Ovary (tissue), 10 donors: ENCODE measurements around the gene FOXL3. TPM values are rescaled to one million over a fixed set of nuclear protein-coding genes. Genes with fewer than 3 reads are reported as not detected.
A peak's percentile ranks its signal among the peaks of the same experiment; 100 is the strongest.
"Not testable (repeated sequence)": the region's sequence is repeated elsewhere in the genome, so short reads cannot be mapped to it uniquely, and the experiment has no call there.

Experiments used
- DNase-seq, 5 donors: peaks; one replicate each; pipeline ENCODE4 v3.0.0-alpha.2; 2019 to 2020
- H3K27ac ChIP-seq, 2 donors: fragments of 200-600 bp; one replicate each; pipeline versions ENCODE4 v1.5.1 to v1.8.0; 2019 to 2022
- H3K27me3 ChIP-seq: fragments of 200-600 bp; one replicate; pipeline ENCODE4 v1.8.0; 2022
- H3K36me3 ChIP-seq: fragments of 200-600 bp; sonication (generic); one replicate; pipeline ENCODE4 v1.5.1; 2019
- H3K4me1 ChIP-seq: one replicate; pipeline ENCODE4 v1.8.1; 2013; ENCODE audit warnings: mild to moderate bottlenecking, moderate library complexity; ENCODE audit not compliant: insufficient read depth
- H3K4me3 ChIP-seq: fragments of 200-600 bp; sonication (generic); one replicate; pipeline ENCODE4 v1.5.1; 2017
- H3K9me3 ChIP-seq, 2 donors: fragments of 200-600 bp in 1 of 2; sonication (generic) in 1 of 2; one replicate each; pipeline versions ENCODE4 v1.5.1 to v1.8.1; 2013 to 2019; ENCODE audit warnings: mild to moderate bottlenecking in 1 of 2, moderate library complexity in 1 of 2
- CTCF ChIP-seq, 3 donors: fragments of 450-650 bp in 2 of 3; fragments of 200-600 bp in 1 of 3; IDR thresholded peaks; one replicate each; pipeline versions ENCODE4 v1.5.1 to v1.8.0; 2016 to 2022; ENCODE audit warnings: antibody characterized with exemption in 3 of 3, mild to moderate bottlenecking in 1 of 3
- EP300 ChIP-seq: sonication (generic); formaldehyde crosslinking; IDR thresholded peaks from one replicate; pipeline ENCODE4 v1.6.1; 2017; ENCODE audit warnings: antibody characterized with exemption
- POLR2A ChIP-seq: fragments of 450-650 bp; IDR thresholded peaks from one replicate; pipeline ENCODE4 v1.6.1; 2017; ENCODE audit warnings: antibody characterized with exemption, mild to moderate bottlenecking, moderate library complexity
- WGBS, 3 donors: extraction: QIAGEN DNeasy Blood & Tissue Kit in 1 of 3; methylation state at CpG; one replicate each; pipeline versions ENCODE4 v1.1.5 to v1.1.7; 2013 to 2017; 5-methylcytosine and 5-hydroxymethylcytosine counted together
- intact Hi-C, 4 donors: fragments of 100-400 bp; cut with DNase I; formaldehyde crosslinking; loops; one replicate each; pipeline versions ENCODE4 v1.11.0 to v1.15.1; 2022 to 2023
- long read RNA-seq, 3 donors: library from polyadenylated mRNA in 2 of 3; unstranded in 2 of 3; transcript quantifications; one replicate each; pipeline ENCODE4 v2.0.0 and lab custom pipeline, GENCODE V29; 2021 to 2026
- polyA plus RNA-seq, 2 donors: library from polyadenylated mRNA; stranded (reverse); fragments of 200-250 nt in 1 of 2; fragments of 350-450 nt in 1 of 2; fragmentation: Illumina TruSeq in 1 of 2; extraction: RNeasy Lipid Tissue Mini Kit (QIAGEN cat#74804) in 1 of 2; gene quantifications; one replicate each; pipeline ENCODE4 v1.2.3, GENCODE V29; 2013 to 2014
- total RNA-seq, 7 donors: library from RNA; depleted of rRNA in 2 of 7; stranded (reverse); fragments of >200 nt in 2 of 7; fragmentation: NEBNext Ultra II Directional in 3 of 7; extraction: Animal tissue kit (Norgen Biotek cat#: 25700) in 3 of 7; gene quantifications; one replicate each; pipeline versions ENCODE4 v1.1.0 to v1.2.4, GENCODE V29; 2016 to 2023
- donor health status: DM: no; HTN: no; CAD: no; lungs with moderate emphysema.
- donor health status: DM: no; HTN: no; CAD: no.
- donor health status: Bipolar disorder and iron deficiency.
- donor health status: DM: yes; HTN: yes; CAD: no.
- donor health status: DM: no; HTN: no; CAD: no.
- donor health status: DM: yes; HTN: yes; CAD: no.

FOXL3 gene
- not detected for total RNA-seq
- polyA plus RNA-seq = not detected
- long read RNA-seq, donor 1 = 0 reads
- long read RNA-seq, donor 2 = 0 reads
- long read RNA-seq, donor 3 = 0 reads

GRCh38 chr7:289756-290553, at the start of gene FOXL3:
Gene FOXL3, plus strand, starts transcription at chr7:290170. Its CDS starts 0 bp downstream, at chr7:290170.
- no peaks in the 10 kb centered on the region for H3K36me3 ChIP-seq
- 2% methylated on average over 56 to 77 of the region's 79 CpGs for whole genome bisulfite sequencing, 3 donors
- DNase-seq = peak in 2 of 5 donors; percentile 8 to 9
- H3K4me1 ChIP-seq = no peaks in the 10 kb centered on the region
- H3K27ac ChIP-seq = no peak within 1 kb of the TSS
- intact Hi-C loops = no loop called here
- TF ChIP-seq EP300 (no peak), POLR2A (no peak), CTCF (IDR thresholded peaks at IDR 0.05) (no peak)
- no peak within 1 kb of the TSS for H3K4me3 ChIP-seq
- H3K9me3 ChIP-seq = no peaks in the 10 kb centered on the region
- peaks cover 6% of the 10 kb centered on the region for H3K27me3 ChIP-seq

- intact Hi-C loops = loop anchor here in 1 of 4 donors (5.0 kb wide), 1 partner anchor 486 kb away; the partner anchor contains the start of genes DNAAF5 and PRKAR1B
- Histone ChIP-seq H3K36me3 (no peaks in the 10 kb centered on the region), H3K4me3 (no peak overlapping the region), H3K9me3 (no peaks in the 10 kb centered on the region), H3K4me1 (peaks cover 17% of the 10 kb centered on the region), H3K27ac (no peak overlapping the region), H3K27me3 (no peaks in the 10 kb centered on the region)
- DNase-seq = no peak
- 64 to 77% (median 74%) methylated on average over 16 of the region's 16 CpGs for WGBS, 3 donors
- no peak for TF ChIP-seq CTCF (IDR thresholded peaks at IDR 0.05)
- no peak for TF ChIP-seq EP300
- TF ChIP-seq POLR2A = no peak
These were observed 49.0 kb upstream of the FOXL3 start for GRCh38 chr7:240887-241421.

- no peak for TF ChIP-seq POLR2A
- TF ChIP-seq CTCF (IDR thresholded peaks at IDR 0.05) = no peak
- TF ChIP-seq EP300 = no peak
- Histone ChIP-seq H3K27ac (no peak overlapping the region), H3K9me3 (no peaks in the 10 kb centered on the region), H3K36me3 (no peaks in the 10 kb centered on the region), H3K27me3 (no peaks in the 10 kb centered on the region), H3K4me3 (no peak overlapping the region), H3K4me1 (peaks cover 12% of the 10 kb centered on the region)
- WGBS, 3 donors = 92 to 95% (median 95%) methylated on average over 13 of the region's 13 CpGs
- DNase-seq = no peak
- intact Hi-C loops = loop anchor here in 1 of 4 donors (5.0 kb wide), 1 partner anchor 486 kb away; the partner anchor contains the start of genes DNAAF5 and PRKAR1B
These were observed 48.5 kb upstream of the FOXL3 start for GRCh38 chr7:241513-241912.

GRCh38 chr7:242826-243579, 47.0 kb upstream of the FOXL3 start:
- H3K4me3 ChIP-seq, DNase-seq, H3K36me3 ChIP-seq, H3K27ac ChIP-seq, H3K27me3 ChIP-seq, H3K9me3 ChIP-seq: not testable (repeated sequence)
- peaks cover 12% of the 10 kb centered on the region for H3K4me1 ChIP-seq
- 93 to 98% (median 94%) methylated on average over 4 to 9 of the region's 21 CpGs for WGBS, 3 donors
- intact Hi-C loops = loop anchor here in 1 of 4 donors (5.0 kb wide), 1 partner anchor 484 kb away; the partner anchor contains the start of genes DNAAF5 and PRKAR1B

- H3K27ac ChIP-seq, H3K4me3 ChIP-seq, DNase-seq, H3K27me3 ChIP-seq, H3K9me3 ChIP-seq, H3K36me3 ChIP-seq: not testable (repeated sequence)
- WGBS, 3 donors = 76 to 93% (median 84%) methylated on average over 5 to 6 of the region's 10 CpGs
- intact Hi-C loops = loop anchor here in 1 of 4 donors (5.0 kb wide), 1 partner anchor 484 kb away; the partner anchor contains the start of genes DNAAF5 and PRKAR1B
- peaks cover 12% of the 10 kb centered on the region for H3K4me1 ChIP-seq
These were observed 46.4 kb upstream of the FOXL3 start for GRCh38 chr7:243580-243978.
